Measurements from ENCODE around the gene KIF26B.

Gene KIF26B

DNA sequence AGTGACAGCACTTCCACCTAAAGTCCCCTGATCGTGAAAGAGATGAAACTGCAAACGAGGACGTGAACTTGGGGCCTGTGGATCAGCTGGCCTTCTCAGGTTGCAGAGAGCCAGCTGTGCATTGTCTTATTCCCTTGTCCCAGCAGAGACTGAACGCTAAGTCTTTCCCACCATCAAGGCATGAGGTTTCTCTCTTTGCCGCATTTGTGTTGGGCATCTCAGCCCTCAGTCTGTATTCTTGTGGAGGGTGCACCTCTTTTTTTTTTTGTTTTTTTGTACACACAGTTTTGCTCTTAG, 71.4 kb downstream of the KIF26B start:
- intact Hi-C loops (cut with DNase I) = no loop called here

DNA sequence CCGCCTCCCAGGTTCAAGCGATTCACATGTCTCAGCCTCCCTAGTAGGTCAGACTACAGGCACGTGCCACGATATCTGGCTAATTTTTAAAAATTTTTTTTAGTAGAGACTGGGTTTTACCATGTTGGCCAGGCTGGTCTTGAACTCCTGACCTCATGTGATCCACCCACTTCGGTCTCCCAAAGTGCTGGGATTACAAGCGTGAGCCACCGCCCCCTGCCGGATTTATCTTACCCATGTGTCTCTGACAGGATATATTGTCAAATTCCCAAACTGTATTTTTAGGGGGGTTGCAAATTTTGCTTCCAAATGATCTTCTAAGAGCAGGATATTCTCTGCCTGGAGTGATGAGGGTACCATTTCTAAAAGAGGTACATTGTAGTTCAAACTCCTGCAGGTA, 74.3 kb downstream of the KIF26B start:
- intact Hi-C loops (cut with DNase I) = no loop called here
- no peak for DNase-seq

More for the DNA sequence above, 71.4 kb downstream of the KIF26B start:
- no peak for DNase-seq

DNA sequence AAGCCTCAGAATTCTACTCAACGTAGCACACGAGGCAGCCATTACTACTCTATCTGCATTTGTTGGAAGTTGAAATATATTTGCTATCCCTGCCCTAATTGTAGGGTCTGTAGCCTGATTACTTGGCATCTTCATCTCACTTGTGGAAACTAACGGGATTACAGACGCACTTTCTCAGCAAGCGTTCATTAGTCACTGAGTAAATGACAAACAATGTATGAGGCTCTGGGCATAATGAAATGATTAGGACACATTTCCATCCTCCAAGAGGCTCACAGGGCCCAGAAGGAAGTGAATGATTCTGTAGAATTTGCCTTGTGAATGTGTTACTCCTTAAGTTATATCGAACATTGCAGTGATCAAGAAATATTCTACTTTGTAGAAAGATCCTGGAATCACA, 78.1 kb downstream of the KIF26B start:
- DNase-seq = no peak
- intact Hi-C loops (cut with DNase I) = no loop called here

DNA sequence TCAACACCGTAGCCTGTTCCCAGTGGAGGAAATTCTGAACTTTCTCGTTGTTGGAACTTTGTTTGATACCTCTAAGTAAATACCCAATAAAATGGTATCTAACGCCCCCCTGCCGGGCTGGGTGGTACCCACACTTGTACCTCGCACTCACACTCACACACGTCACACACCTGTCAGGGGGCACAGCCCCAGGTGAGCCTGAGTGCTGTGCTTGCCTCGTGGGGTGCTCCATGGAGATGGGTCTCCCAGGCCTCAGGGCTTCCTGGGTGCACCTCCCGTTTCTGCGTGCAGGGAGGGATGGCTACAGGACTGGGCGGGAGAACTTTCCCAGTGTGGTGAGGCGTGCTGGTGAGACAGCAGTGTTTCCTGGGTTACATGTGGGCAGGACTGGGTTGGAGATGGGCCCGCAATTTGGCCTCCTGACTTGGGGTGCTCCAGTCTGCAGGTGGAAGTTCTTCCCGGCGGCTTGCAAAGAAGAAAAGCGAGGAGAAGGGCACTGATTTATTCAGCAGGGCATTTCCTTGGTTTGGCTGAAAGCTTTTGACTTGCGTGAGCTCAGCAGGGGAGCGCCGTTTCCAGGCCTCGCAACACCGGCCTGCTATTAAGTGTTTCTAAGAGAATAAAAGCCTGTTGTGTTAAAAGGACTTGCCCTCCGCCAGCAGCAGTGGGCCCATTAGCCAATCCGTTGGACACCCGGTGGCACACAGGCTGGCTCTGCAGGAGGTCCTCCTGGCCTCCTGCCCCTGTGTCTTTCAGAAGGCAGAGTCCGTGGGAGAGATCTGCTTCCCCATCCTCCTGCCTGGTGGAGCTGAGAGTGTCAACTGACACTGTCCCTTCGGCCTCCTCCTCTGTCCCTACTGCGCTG, 79.7 kb downstream of the KIF26B start:
- intact Hi-C loops (cut with DNase I) = no loop called here
- peak in 7 of 10 donors; percentile 27 to 93 (median 36) for DNase-seq

DNA sequence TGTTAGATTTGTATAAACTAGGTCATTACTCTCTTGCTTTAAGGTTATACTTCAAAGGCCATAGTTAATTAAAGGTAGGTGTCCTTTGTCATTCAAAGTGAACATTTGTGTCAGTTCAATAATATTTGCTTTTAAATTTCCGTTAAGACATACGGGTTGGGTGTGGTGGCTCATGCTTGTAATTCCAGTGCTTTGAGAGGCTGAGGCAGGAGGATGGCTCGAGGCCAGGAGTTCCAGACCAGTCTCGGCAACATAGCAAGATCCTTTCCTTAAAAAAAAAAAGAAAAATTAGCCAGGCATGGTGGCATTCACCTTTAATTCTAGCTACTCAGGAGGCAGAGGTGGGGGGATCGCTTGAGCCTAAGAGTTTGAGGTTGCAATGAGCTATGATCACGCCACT, 80.4 kb downstream of the KIF26B start:
- no peak for DNase-seq
- intact Hi-C loops (cut with DNase I) = no loop called here

DNA sequence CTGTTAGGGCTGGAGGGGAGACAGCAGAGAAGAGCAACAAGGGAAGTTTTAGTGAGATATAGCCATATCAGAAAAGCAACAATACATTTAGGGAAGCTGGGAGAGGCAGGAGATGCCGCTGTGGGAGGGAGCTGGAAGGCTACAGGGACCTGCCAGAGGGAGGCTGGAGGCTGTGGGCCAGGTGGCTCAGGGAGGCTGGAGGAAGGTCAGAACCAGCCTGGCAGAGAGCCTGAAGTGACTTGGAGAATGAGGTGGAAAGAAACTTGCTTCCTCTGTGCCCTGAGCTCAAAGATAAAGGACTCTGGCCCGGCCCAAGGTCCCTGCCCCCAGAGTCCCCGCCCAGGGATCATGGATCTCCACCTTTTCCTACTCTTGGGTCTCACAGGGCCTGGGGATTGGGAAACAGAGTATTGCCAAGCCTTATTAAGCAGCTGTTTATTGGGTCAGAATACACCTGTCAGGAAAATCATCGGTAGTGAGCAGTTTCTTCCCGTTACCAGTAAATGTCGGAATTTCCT, 85.9 kb downstream of the KIF26B start:
- intact Hi-C loops (cut with DNase I) = no loop called here
- DNase-seq = no peak

DNA sequence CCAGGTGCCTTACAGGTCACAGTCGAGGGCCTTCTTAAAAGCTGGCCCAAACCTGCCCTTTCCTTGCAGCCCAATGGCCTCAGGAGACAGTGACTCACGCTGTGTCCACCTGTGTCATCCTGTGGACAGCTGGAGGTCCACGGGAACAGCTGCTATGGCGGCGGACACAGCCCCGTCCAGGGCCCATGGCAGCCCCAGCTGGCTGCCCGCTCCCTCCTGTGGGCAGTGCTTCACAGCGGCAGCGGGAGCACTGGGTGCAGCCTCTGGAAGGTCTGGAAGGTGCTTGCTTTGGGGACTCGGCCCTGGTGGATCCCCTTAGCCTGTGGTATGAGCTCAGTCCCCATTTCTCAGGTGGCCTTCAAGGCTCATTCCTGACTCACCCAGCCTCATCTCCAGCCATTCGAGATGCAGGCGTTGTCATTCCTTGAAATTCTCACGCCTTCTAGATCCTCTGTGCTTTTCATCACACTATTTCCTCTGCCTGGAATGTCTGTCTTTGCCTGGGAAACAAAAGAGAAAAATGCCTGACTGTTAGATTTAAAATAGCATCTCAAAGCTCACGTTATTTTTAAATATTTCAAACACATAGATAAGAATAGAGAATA, 86.8 kb downstream of the KIF26B start:
- intact Hi-C loops (cut with DNase I) = no loop called here
- no peak for DNase-seq

DNA sequence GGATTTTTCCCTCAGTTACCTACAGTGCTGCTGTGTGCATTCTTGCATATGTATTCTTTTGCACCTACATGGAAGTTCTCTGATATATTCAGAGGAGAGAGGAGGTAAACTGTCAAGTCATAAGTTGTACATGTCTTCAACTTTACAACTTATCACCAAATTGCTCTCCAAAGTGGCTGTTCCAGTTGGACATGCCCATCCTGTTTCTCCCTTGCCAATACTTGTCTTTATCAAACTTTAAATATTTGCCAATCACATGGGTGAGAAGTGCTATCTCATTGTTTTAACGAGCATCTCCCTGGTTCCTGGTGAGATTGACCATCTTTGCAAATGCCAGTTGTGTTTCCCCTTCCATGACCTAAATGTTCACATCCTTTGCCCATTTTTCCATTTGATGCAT, 88.2 kb downstream of the KIF26B start:
- DNase-seq = no peak
- intact Hi-C loops (cut with DNase I) = no loop called here

DNA sequence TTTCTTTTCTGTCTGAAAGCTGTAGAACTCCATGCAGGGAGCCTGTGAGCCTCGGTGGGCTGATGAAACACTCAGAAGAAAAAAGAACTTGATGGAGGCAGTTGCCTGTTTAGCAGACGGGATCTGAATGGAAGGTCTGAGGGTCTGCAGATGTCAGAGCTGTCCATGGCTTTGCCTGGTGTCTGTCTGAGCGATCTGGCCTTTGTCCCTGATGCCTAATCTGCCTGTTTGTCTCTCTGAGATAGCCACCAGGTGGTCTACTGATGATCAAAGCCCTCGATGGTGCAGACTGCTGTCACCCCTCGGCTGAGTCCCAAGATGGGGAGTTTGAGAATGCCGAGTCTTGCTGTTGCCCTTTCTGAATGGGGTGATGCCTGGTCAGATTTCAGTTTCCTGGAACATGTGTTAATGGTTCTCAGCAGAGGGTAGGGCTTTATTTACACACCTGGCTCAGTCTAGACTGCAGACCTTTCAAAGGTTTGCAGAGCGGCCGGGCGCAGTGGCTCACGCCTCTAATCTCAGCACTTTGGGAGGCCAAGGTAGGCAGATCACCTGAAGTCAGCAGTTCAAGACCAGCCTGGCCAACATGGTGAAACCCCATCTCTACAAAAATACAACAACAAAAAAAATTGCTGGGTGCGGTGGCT, 90.4 kb downstream of the KIF26B start:
- DNase-seq = no peak
- intact Hi-C loops (cut with DNase I) = no loop called here

DNA sequence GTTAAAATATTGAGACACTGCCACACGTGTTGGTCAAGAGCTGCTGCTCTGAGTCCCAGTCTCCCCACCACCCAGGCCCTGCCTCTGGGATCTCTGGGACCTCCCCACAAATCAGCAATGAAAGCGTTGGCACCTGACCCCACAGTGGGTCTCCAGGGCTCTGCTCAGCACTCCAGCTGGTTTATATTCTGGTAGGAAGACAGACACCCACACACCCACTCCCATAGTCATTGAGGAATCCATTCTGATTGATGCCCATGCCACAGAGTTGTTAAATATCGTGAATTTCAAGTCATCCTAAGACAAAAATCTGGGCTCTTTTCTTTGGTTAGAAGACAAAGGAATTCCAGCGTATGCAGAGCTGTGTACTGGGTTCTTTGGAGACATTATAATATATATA, 91.6 kb downstream of the KIF26B start:
- DNase-seq = no peak
- intact Hi-C loops (cut with DNase I) = no loop called here

DNA sequence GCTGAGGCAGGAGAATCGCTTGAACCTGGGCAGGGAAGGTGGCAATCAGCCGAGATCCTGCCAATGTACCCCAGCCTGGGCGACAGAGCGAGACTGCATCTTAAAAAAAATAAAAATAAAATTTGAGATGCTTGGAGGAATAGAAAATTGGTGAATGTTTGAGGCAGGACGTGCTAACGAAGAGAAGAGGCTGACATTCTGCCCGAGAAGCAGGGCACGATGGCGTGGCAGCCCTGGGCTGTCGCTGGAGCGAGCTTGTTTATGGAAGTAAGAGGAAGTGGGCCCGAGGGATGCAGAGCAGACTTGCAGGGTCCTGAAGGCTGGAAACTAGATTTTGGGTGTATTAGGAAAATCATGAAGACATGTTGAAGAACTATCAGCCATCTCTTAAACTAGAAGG, 92.6 kb downstream of the KIF26B start:
- intact Hi-C loops (cut with DNase I) = no loop called here
- DNase-seq = no peak

DNA sequence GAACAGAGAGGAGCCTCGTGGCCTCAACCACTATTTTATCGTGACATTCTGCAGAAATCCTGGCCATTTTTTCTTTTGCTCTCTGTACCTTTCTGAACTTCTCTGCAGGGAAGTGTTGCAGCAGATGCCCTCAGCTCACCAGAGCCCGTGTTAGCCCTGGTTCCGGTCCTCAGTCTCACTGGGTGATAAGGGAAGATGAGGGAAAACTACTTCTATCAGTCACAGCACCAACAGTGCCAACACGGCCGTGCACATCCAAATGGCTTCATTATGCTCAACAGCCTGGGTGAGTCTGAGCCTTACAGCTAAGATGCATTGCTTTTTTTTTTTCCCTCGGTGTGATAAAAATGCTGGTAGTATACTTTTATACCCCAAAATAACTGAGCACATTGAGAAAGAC, 93.0 kb downstream of the KIF26B start:
- intact Hi-C loops (cut with DNase I) = no loop called here

DNA sequence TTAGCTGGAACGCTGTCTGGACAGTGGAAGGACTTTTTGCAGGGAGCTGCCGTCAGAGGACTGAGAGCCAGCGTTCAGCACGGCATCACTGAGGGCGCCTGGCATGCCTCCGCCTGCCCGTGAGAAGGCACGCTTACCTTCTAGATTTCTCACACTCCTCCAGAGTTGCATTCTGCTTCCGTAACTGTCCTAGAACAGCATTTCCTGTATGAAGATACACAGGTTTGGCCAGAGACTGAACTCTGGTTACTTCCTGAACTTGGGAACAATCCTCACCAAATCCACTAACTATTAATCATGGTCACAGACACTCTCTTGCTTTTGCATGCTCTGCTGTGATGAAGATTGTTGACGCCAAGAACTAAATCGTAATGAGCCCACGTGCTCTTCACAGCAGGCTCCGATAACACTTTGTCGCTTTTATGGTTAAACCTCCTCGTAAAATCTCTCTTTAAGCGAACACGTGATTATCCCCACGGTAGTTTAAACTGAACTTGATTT, 93.5 kb downstream of the KIF26B start:
- no peak for DNase-seq
- intact Hi-C loops (cut with DNase I) = no loop called here

More for the DNA sequence above, 93.0 kb downstream of the KIF26B start:
- DNase-seq = no peak

DNA sequence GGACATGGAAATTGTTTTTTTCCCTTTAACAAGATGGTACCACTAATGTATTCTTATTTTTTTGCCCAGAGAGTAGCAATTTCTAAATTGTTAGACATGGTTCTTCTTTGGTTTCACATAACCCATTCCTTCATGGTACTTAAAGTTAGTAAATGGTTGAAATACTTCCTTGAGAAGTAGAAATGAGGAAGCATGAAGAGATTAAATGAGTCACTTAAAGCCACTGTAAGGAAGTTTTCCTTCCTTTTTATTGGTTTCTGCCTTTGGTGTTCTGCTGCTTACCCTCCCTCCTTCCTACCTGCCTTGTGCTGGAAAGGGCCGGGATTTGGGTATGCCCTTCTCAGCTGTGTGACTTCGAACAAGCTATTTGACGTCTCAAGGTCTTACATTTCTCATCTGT, 101.0 kb downstream of the KIF26B start:
- DNase-seq = no peak
- intact Hi-C loops (cut with DNase I) = no loop called here

DNA sequence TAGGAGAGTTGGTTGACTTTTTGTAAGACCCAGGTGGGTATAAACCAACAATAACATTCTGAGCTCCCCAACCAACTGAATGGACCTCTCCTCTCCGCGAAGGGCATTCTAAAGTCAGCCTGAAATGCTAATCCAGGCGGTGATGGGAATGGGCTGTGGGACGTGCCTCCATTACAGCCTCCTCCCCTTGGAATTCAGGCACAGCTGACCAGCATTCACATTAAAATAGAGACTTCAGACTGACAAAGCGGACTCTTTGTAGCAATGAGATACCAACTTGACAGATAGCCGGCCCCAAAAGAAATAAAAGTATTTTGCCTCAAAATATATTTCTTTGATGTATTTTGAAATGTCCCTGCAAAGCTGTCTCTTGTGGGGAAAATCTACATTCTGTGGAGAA, 101.7 kb downstream of the KIF26B start:
- intact Hi-C loops (cut with DNase I) = no loop called here
- no peak for DNase-seq

DNA sequence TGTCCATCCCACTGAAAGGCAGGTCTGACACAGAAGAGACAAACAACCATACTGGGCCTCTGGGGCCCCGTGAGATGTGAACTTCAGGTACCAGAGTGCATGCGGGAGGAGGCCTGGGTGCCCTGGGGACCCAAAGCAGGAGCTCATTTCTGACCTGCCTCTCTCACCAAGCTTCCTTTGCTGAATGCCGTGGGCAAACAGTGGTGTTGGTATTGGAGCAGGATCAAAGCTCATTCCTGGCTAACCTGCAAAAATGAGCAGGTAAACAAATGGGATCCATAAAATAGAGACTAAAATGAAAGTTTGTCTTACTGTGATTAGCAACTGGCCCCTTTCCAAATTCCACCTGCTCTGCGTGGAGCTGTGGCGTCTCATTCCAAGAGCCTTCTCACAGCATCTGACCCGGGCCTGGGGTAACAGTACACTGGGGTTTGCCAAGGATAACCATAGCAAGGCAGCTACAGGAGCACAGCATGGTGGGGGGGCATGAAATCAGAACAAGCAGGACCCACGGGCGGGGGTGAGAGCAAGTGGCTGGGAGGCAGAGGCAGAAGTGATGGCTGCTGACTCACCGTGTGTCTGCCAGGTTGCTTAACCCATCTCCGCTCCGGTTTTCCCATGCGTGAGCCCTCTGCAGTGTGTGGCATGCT, 103.6 kb downstream of the KIF26B start:
- intact Hi-C loops (cut with DNase I) = no loop called here
- no peak for DNase-seq

DNA sequence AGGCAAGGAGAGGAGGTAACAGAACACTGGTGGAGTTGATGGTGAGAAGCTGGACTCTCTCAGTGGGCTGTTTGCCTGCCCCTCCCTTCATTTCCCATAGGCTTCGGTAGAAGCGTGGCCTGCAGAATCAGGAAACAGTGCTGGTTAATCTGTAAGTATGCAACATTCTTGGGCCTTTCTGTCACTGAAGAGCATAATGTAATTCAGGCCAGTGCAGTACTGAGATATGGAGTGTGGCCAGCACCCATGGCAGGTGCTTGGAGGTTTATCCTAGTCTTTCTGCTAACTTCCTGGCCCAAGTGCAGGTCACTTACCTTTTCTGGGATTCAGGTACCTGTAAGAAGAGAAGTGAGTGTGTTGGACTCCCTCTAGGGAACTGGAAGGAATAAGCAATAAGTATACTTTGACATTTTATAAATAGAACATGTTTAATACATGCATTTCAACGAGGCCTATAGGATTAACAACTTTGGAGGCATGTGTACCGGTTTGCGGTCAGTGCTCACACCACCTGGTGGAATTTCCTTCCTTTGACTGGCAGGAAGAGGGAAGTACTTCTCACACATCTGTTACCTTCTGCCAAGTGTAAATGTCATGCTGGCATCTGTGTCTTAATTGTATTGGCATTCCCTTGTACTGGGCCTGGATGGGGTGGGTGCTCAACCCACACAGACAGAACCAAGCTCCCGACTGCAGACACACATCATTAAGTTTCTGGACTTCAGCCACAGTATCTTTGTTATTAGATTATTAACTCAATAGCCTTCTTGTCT, 105.5 kb downstream of the KIF26B start:
- no peak for DNase-seq
- intact Hi-C loops (cut with DNase I) = no loop called here

DNA sequence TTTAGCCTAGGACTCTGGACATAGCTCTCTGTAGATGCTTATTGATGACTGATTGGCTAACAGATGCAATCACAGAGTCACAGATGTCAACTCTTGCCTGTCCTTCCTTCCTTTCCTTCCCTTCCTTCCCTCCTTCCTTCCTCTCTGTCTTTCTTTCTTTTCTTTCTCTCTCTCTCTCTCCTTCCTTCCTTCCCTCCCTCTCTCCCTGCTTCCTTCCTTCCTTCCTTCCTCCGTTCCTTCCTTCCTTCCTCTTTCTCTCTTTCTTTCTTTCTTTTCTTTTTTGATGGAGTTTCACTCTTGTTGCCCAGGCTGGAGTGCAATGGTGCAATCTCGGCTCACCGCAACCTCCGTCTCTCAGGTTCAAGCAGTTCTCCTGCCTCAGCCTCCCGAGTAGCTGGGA, 106.1 kb downstream of the KIF26B start:
- no peak for DNase-seq
- intact Hi-C loops (cut with DNase I) = no loop called here

DNA sequence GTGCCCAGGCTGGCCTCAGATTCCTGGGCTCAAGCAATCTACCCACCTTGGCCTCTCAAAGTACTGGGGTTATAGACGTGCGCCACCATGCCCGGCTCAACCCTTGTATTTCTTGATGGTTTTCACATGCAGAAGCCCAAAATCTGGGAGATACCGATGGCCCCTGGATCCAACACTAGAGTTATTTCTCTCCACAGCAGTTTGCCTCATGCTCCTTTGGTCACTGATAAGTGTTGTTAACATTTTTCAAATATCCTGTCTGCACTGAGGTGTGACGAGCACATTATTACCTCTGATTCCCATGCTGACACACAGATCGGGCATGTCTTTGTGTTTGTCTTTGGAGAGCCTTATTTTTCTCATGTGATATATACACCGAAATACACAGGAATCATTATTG, 107.0 kb downstream of the KIF26B start:
- no peak for DNase-seq
- intact Hi-C loops (cut with DNase I) = no loop called here

DNA sequence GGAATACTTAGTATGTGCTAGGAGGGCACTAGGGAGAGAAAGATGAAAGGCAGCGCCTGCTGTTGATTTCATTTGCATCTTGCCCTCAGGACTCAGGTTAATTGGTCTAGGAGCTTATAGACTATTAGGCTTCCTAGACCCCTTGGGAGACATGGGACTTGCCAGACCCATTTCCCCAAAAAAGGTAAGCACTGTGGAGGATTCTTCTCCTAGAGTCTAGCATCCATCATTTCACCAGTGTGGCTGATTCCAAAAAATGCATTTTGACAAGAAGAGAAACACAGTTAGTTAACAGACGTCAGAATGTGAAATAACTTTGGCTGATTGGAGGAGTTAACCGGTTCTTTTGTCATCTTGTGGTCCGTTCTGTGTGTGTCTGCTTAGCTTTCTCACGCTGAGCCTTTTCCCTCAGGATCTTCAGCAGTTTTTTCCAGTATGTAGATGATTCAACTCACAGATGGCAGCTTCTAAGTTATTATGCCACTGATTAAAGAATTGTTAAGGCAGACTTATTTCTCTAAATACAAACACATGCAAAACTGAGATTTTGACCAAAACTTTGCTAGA, 108.8 kb downstream of the KIF26B start:
- intact Hi-C loops (cut with DNase I) = no loop called here
- DNase-seq = no peak

Data from posterior cingulate gyrus (tissue), 11 donors.